Activated T-cell treated with anti-CD3 and anti-CD28 coated beads for 4 hours (primary cell): ENCODE data around the gene ADGRG2.
"Not testable (repeated sequence)": the region's sequence is repeated elsewhere in the genome, so short reads cannot be mapped to it uniquely, and the experiment has no call there.

Experiments used
- DNase-seq: peaks from one replicate; pipeline ENCODE4 v3.0.0-alpha.2; 2020

The ADGRG2 gene

DNA sequence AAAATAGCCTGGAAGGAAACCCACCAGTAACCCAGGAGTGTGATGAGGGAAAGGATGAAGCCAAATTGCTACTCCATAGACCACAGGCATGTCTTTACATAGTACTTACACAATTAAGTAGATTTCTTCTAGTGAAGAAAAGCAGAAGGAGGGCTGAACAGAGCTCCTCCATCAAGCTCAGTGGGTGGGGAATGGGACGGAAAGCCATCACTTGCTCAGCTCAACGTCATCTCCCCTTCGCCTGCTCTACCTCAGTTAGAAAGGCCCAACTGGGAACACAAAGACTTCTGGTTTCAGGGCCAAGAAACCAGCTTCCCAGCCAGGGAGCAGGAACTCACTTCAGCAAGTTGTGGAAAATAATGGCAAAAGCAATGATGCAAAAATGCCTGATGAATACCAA lies 36.6 kb downstream of the ADGRG2 start:
- DNase-seq, result no peak

DNA sequence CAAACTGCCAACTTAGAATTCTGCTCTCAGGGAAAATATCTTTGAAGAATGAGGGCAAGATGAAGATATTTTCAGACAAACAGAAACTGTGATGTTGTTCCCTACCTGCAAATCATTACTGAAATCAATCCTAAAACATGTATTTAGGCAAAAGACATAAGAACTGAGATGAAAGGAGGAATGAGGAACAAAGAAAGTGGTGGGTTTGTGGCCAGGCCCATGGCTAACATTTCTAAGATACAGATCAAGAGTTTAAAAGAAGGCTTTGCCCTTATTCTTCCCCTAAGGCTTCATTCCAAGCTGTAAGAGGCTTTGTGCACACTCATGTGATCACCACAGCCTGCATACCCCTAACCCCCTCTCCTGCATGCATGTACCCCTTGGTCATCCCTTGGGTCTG lies 46.5 kb downstream of the ADGRG2 start:
- DNase-seq, result no peak

DNA sequence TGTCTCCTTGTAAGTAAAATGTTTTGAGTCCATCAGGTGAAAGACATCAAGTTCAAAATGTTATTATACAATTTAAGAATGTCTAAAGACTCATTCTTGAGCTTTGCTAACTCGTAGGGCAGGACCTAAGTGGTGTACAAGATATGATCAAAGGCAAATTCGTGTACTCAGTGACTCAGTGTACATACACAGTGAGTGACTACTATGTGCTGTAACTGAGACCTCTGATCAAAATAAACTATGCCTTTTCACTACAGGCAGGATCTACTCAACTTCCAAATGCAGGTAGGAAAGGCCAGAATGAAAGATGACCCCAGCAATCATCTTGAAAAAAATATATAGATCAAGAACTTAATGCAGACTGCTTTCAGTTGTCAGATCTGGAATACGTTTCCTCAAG lies 49.9 kb downstream of the ADGRG2 start:
- DNase-seq, result no peak

DNA sequence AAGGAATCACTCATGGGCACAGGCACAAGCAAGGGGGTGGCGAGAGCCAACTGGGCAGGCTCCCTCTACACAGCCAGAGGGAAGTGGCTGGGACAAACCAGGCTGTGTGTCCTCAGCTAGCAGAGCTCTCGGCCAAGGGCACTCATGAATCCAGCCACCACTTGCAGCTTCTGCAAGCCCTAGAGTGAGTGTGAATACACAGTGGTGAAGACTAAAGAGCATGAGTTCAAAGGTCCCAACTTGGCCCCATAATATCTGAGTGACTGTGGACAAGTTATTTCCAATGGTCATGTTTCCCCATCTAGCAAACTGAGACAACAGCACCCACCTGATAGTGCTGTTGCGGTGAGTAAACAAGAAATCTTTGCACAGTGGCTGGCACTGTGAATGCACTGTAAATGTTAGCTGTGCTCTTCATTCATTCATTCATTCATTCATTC lies 51.7 kb downstream of the ADGRG2 start:
- no peak for DNase-seq

DNA sequence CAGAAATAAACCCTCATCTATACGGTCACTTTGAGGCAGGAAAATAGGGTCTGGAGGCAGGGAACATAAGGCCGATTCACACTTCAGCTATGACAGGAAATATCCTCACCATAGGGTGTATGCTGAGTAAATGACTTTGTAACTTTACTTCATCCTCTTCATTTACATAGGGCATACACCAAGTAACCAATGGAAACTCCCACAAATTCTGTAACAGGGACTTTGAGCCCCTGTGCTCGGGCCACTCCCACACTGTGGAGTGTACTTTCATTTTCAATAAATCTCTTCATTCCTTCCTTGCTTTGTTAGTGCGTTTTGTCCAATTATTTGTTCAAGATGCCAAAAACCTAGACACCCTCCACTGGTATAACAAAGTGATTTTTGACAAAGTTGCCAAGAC lies 55.3 kb downstream of the ADGRG2 start:
- not testable (repeated sequence) for DNase-seq

DNA sequence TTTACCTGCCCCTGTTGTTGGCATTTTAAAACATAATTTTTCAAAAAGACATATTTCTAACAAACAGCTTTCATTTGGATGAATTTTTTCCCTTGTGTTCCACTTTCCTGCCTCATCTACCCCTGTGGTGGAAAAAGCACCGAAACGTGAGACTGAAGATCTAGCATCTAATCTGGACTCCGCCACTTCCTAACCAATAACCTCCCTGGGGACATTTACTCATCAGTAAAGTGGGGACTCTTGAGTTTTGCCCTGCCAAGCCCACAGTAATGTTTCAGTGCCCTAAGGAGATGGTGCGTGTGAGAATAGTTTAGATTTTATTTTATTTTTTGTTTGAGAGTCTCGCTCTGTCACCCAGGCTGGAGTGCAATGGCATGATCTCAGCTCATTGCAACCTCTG lies 56.7 kb downstream of the ADGRG2 start:
- no peak for DNase-seq

DNA sequence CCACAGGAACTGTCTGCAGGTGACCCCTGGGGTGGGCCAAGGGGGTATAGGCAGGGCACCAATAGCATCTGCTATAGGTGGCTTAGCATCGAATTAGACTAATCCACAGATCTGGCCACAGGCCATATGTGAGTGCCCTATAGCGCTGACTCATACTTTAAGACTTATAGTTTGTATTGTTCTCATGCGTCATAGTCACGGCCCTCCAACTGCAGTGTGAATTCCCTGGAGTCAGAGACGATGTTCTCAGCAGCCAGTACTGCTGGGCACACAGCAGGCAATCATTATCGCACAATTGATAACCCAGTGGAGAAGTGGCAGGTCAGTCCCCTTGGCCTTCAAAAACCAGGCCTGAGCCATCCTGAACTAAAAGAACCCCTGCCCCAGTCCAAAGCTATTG lies 58.1 kb downstream of the ADGRG2 start:
- DNase-seq, result no peak

DNA sequence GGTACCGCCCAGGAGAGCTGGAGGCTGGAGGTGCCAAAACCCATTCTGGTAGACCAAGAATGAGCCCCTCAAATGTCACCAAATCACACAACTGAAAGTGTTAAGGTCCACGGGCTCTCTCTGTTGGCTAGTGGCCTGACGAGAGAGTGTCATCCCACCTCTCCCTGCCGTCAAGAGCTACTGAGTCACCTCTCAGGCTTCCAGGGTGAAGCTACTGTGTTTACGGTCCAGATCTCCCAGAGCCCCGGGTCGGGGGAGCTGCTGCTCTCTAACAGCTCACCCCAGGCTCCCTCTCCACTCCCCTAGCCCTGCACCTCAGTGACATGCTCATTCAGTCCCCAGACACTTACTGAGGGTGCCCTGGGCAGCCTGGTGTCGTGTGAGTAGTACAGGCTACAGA lies 59.2 kb downstream of the ADGRG2 start:
- DNase-seq, result no peak

DNA sequence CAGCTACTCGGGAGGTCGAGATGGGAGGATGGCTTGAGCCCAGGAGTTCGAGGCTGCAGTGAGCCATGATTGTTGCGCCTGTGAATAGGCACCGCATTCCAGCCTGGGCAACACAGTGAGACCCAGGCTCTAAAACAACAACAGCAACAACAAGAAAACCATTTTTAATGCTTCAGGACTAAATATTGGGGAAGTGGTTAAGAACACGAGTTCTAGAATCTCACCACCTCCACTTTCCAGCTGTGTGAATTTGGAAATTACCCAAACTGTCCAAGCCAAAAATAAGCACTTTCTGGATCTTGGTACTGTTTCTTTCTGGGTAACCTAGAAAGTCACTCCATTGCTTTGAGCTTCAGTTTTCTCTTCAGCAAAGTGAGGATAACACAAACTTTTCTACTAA lies 63.2 kb downstream of the ADGRG2 start:
- DNase-seq, result no peak

DNA sequence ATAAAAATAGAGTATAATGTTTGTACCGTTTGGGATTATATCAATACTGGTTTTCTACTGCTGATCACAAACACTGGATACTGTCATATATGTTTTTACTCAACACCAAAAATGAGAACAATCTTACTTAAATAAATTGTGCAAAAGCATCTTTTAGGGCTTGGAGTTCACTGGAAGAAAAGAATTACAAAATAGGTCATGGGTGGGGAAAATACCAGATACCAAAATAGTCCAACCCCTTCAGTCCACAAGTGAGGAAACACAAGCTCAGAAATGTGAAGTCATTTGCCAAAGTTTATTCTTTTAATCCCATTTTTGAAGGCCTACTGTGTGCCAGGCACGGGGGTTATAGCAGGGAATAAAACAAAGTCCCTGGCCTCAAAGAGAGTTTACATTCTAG lies 64.4 kb downstream of the ADGRG2 start:
- no peak for DNase-seq

DNA sequence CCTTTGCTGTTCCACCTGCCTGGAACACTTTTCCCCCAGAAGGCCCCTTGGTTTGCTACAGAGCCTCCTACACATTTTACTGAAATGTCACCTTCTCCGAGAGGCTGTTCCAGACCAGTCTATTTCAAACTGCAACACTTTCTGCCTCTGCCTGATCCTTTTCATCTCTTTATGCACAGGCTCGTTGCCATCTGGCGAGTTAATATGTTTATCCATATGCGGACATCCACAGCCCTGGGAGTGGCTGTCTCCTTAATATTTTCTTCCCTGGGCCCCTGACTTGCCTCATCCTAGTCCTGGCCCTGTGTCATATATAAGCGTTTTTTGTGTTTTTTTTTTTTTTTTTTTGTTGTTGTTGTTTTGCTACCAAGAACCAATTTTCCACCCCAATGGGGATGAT lies 73.2 kb downstream of the ADGRG2 start:
- DNase-seq, result no peak

DNA sequence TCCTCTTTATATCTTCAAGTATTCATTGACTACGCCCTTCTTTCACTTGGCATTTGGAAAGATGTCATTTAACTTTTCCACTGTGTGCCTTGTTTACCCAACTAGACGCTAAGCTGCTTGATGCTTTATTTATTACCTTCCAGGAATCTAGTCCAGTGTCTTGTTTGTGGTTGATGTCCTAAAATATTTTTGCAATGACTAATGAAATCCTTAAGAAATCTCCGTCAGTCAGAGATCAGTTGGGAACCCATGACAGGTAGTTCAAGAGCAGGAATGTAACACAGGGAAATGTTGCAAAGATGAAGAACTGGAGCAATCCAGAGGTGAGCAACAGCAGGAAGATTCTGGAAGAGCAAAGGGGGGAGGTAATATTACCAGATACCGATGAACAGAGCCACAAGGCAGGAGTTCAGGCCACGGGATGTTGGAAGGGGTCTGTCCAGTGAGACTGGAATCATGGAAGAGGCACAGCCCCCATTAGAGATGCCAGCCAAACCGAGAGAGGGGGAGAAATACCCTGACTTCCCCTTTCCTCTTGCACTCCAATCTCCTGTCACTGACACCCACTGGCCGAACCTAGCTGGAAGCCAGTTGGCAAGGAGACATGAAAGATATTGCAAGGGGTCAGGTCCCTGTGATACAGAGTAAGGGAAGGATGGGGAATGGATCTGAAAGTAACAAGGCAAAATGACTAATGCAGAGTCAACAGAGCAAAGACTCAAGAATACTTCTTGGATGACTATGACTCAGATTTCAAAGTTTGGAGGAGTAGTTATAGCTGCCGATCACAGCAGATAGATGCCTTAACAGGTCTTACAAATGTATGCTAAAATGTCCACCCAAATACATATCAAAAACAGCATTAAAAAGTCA lies 75.7 kb downstream of the ADGRG2 start:
- DNase-seq, result no peak

DNA sequence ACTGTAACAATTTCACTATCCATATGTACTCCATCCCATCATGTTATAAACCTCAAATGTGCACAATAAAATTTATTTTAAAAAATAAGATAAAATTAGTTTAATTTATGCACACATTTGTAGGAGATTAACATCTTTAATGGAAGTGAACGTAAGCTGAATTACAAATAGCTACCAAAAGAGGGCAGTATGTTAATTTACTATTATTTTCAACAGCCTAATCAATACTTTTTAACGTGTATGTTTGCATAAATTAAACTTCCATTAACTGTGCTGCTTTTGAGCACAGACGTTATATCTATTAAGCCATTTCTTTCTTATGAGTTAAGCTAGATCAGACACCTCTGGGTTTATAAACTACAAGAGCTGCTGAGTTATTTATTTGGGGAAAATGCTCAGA lies 81.9 kb downstream of the ADGRG2 start:
- DNase-seq, result no peak

DNA sequence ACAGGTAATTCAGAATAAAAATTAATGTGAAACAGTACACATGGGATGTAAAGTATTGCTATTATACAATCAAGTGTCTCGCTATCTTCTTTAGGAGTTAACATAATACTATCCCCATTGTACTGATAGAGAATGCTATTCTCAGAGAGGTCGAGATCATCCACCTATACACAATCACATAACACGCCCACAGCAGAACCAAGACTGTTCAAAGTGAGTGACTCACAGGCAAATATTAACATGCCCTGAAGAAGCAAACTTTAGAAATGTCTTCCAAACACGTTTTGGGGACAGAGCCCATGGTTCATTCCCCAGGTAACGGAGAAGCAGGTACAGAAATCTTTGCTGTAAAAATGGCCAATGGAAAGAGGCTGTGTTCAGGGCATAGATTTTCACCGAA lies 88.2 kb downstream of the ADGRG2 start:
- DNase-seq, result no peak

DNA sequence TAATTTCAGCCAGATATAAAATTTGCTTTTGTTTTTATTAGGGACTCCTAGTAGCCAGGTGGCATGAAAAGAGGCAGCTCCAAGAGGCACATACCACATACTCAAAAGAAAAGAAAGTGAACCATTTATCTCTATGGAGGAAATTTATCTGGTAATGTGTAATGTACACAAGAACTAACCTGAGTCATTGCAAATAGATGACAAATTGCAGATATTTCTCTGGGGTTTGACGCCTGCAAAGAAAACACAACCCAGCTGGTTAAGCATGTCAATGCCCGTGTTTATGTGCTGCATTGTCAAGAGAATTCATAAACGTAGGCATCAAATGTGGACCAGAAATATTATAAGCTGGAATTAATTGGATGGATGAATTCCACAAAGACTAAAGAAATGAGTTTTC lies 91.5 kb downstream of the ADGRG2 start:
- no peak for DNase-seq

DNA sequence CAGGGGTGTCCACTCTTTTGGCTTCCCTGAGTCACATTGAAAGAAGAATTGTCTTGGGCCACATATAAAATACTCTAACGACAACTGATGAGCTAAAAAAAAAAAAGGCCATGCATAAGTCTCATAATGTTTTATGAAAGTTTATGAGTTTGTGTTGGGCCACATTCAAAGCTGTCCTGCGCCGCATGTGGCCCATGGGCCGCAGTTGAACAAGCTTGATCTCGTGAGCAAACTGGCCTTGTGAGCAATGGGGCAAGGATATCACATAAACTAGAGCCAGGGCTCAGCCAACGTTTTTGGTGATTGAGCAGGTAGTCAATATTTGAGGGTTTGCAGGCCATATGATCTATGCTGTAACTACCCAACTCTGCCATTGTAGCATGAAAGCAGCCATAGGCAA lies 93.7 kb downstream of the ADGRG2 start:
- no peak for DNase-seq

DNA sequence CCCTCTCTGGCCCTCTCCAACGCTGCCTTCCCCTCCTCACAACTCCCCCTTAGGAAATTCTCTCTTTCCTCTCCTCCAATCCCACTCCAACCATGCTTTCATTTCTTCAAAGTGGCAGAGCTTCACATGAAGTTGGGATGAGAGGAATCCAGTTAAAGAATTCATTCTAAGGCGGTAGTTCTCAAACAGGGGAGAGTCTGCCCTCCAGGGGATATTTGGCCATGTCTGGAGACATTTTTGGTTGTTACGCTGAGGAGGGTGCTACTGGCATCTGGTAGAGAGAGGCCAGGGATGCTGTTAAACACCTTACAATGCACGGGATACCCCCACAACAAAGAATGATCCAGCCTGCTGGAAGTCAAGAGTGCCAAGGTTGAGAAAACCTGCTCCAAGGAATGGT lies 97.9 kb downstream of the ADGRG2 start:
- DNase-seq, result no peak

DNA sequence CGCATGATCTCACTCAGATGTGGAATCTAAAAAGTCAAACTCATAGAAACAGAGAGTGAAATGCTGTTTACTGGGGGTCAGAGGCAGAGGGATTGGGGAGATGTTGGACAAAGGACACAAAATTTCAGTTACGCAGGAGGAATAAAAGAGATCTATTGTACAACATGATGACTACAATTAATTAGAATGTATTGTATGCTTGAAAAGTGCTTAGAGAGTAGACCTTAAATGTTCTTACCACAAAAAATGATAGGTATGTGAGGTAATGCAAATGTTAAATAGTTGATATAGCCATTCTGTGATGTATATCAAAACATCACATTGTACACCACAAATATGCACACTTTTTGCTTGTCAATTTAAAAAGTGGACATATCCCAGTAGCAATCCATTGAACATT lies 102.3 kb downstream of the ADGRG2 start:
- DNase-seq, result no peak

DNA sequence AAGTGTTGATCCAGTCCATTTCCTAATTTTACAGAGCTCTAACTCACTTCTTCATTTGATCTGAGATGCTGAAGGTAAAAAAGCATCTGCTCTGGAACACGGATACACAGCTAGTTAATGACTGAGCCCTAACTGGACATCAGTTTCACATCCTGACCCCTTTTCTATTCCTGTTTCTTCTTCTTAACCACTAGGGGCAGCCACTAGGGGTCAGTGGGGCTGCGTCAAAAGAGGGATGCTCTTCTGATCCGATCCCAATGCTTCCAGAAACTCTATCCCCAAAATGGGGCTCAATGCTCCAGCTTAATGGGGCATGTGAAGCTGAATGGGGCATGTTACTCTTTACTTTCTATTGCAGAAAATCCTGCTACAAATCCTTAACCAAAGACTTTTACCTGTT lies 105.0 kb downstream of the ADGRG2 start:
- no peak for DNase-seq

DNA sequence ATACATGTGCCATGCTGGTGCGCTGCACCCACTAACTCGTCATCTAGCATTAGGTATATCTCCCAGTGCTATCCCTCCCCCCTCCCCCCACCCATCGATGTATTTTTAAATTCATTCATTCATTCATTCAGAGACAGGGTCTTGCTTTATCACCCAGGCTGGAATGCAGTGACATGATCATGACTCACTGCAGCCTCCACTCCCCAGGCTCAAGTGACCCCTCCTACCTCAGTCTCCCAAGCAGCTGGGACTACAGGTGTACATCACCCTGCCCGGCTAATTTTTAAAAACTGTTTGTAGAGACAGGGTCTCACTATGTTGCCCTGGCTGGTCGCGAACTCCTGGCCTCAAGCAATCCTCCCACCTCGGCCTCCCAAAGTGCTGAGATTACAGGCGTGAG lies 105.7 kb downstream of the ADGRG2 start:
- DNase-seq, result not testable (repeated sequence)

DNA sequence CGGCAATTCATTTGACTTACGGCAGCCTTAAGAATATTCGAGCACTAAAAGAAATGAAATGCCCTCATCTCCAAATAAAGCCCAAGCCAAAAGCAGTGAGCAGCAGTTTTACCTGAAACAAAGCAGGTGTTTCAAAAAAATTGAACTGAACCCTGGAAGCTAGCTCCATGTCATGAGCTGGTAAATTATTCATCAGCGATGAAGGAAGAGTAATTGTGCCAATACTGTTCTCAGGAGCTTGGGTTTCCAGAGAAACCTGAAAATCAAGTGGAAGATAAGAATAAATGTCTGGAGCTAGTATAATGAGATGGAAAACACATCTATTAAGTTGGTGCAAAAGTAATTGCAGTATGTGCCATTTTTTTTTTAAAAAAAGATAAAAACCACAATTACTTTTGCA lies 114.4 kb downstream of the ADGRG2 start:
- no peak for DNase-seq

DNA sequence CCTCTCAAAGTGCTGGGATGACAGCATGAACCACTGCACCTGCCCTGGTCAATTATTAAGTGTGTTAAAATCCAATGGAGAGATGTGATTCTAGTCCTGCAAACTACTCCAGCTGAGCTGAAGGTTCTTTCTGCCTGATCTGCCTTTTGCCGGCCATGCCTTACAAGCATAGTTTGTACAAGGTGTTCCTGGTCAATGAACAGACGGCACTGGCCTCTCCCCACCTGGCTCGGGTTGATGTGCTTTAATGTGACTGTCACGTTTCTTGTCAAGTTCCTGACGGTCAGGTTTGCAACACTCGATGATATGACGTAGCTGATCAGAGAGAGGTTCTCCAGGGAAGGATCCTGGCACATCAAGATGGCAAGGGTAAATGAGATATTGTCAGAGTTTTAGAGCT lies 115.3 kb downstream of the ADGRG2 start:
- no peak for DNase-seq

DNA sequence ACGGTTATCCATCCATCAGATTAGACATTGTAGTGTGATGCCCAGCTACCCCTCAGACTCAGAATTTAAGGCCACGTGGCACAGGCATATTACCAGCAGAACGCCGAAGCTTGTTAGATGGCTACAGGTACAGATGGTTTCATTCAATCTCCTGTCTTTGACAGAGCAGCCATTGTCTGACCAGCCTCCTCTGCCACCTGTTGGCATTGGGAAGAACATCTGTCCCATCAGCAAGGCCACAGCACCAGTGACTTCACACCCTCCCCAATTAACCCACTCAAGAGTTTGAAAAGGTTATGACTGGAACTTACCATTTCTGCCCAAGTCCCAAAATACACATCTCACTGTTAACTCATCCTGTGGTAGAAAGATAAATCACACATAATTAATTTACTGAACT lies 116.4 kb downstream of the ADGRG2 start:
- DNase-seq, result no peak

DNA sequence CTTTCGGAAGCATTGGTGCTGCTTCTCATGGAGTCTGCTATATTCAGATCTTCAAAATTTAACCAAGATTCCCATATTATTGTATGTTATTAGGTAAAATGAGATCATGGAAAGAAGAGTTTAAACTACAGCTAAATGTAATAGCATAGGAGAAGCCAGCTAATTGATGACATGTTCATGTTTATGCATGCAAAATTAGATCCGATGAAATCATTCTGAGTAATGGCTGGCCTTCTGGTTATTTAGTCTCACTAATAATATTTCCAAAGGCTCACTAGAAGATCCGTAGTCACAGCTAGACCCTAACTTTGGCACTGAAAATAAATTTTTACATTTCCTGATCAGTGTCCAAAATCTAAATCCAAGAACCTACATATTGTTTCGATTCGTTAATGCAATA lies 118.5 kb downstream of the ADGRG2 start:
- no peak for DNase-seq

DNA sequence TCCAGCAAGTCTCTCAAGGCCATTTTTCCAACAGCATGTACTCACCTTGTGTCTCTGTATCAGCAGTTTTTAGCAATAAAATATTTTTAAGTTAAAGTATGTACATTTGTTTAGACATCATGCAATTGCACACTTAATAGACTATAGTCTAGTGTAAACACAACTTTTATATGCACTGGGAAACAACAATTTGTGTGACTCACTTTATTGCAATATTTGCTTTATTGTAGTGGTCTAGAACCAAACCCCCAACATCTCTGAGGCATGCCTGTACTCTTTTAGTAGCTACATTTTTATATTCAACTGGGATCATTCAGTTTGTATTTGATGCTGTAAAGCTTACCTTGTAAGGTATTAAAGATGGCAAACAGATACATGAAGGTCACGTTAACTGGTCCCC lies 123.6 kb downstream of the ADGRG2 start:
- DNase-seq, result no peak
